GM18951 (cell line): ENCODE results near the gene KLK10.

Experiments
- POLR2A ChIP-seq: IDR thresholded peaks from 4 replicates; pipeline ENCODE4 v1.6.1; 2011; ENCODE audit warnings: mild to moderate bottlenecking; ENCODE audit not compliant: insufficient read length, insufficient read depth; ENCODE audit errors: extremely low read depth
- in situ Hi-C: fragments of 300-500 bp; cut with MboI; formaldehyde crosslinking; loops from one replicate; pipeline ENCODE4 v1.12.0; 2022; ENCODE audit warnings: low sequenced_read_pairs, mixed read lengths, inconsistent platforms; ENCODE audit not compliant: unreplicated experiment

Gene KLK10, protein sequence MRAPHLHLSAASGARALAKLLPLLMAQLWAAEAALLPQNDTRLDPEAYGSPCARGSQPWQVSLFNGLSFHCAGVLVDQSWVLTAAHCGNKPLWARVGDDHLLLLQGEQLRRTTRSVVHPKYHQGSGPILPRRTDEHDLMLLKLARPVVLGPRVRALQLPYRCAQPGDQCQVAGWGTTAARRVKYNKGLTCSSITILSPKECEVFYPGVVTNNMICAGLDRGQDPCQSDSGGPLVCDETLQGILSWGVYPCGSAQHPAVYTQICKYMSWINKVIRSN

DNA sequence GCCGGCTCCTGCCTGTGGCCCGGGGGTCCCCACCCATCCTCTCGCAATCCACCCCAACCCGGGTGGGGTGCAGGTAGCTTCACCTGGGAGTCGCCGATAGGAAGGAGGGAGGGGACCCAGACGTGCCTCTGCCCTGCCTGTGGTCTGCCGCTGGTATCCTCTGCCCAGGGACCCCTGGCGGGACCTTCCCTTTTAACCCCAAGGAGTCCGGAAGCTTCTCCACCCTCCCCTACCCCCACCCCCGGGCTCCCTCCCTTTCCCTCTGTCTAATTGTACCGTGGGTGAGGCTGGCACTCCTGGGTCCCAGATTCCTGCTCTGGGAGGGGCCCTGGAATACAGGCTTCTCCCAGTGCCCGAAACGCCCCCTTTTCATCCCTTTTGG lies at the start of gene KLK10:
KLK10 (minus strand) TSS at position 166 of the 382 bp plus-strand sequence. CDS start 579 bp downstream, outside the sequence.
- in situ Hi-C loops: no loop called here
- TF ChIP-seq POLR2A: no peak

- TF ChIP-seq POLR2A: no peak
- in situ Hi-C loops: no loop called here
Observed at GRCh38 chr19:51066393-51067186, 47.1 kb upstream of the KLK10 start.

GRCh38 chr19:51065221-51065960 lies 45.9 kb upstream of the KLK10 start:
- in situ Hi-C loops: no loop called here
- TF ChIP-seq POLR2A: no peak

GRCh38 chr19:51064534-51065220 lies 45.2 kb upstream of the KLK10 start, which contains the start of gene KLK13:
Gene KLK13 (minus strand): TSS chr19:51065092. CDS start chr19:51065067, 25 bp downstream.
- TF ChIP-seq POLR2A: no peak
- in situ Hi-C loops: no loop called here

- in situ Hi-C loops: no loop called here
Observed at GRCh38 chr19:51063664-51064063, 44.2 kb upstream of the KLK10 start.

DNA sequence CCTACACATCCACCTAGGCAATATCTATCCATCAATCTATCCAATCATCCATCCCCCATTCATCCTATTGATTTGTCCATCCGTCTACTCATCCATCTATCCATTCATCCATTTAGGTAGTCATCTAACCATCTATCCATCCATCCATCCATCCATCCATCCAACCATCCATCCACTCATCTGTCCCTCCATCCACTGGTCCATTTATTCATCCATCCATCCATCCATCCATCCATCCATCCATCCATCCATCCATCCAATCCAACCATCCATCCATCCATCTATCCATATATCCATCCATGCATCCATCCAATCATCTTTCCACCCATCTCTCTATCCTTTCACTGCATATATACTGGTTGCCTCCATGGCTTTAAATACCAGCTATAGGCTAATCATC lies 41.5 kb upstream of the KLK10 start:
- in situ Hi-C loops: no loop called here
- no peak for TF ChIP-seq POLR2A

More at GRCh38 chr19:51063664-51064063, 44.2 kb upstream of the KLK10 start:
- no peak for TF ChIP-seq POLR2A

DNA sequence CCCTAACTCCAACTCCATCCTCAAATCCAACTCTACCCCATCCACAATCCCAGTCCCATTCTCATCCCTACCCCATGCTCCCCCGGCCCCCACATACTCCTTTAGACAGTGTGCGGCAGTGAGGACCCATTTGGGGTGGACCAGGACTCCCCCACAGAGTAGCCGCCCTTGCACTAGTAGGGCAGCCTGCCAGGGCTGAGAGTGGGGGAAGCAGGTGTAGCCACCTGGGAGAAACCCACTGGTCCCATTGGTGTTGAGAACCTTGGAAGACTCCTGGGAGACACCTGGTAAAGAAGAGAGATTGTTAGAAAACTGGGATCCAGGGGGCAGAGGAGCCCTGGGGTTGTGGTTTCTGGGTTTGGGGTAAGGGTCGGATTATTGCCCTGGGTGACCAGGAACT lies 40.8 kb upstream of the KLK10 start:
- TF ChIP-seq POLR2A: no peak
- in situ Hi-C loops: no loop called here

GRCh38 chr19:51059715-51060114 lies 40.2 kb upstream of the KLK10 start:
- in situ Hi-C loops: no loop called here
- no peak for TF ChIP-seq POLR2A

- TF ChIP-seq POLR2A: no peak
- in situ Hi-C loops: no loop called here
Observed at GRCh38 chr19:51055866-51056265, 36.4 kb upstream of the KLK10 start.

DNA sequence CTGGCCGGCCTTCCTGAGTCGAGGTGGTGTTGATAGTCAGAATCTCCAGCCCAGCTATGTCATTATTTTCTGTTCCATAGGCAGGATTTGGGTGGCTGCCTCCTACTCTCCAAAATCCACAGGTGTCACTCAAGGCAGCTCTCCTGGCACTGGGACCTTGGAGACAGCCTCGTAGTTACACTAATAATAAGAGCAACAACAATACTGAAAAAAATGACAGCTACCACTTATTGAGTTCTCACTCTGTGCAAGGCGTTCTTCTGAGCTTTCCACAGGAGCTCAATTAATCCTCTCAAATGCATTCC lies 27.5 kb upstream of the KLK10 start:
- no peak for TF ChIP-seq POLR2A
- in situ Hi-C loops: no loop called here

- in situ Hi-C loops: no loop called here
- no peak for TF ChIP-seq POLR2A
Observed at GRCh38 chr19:51044327-51044726, 24.8 kb upstream of the KLK10 start.

GRCh38 chr19:51043497-51043896 lies 24.0 kb upstream of the KLK10 start:
- in situ Hi-C loops: no loop called here
- no peak for TF ChIP-seq POLR2A

GRCh38 chr19:51040151-51040550 lies 20.6 kb upstream of the KLK10 start:
- no peak for TF ChIP-seq POLR2A
- in situ Hi-C loops: no loop called here
